GM12873 (cell line): Measurements from ENCODE around the gene SETBP1.

Experiments
- CTCF ChIP-seq: IDR thresholded peaks from 2 replicates; pipeline ENCODE4 v1.5.1; 2012; ENCODE audit warnings: low read depth, mild to moderate bottlenecking, moderate library complexity, low read length, control low read depth; ENCODE audit not compliant: insufficient read depth; ENCODE audit errors: missing control alignments

SETBP1 gene

GRCh38 chr18:44733069-44733753 is 52.5 kb downstream of the SETBP1 start:
- no peak for TF ChIP-seq CTCF

- no peak for TF ChIP-seq CTCF
These were observed 53.2 kb downstream of the SETBP1 start for GRCh38 chr18:44733754-44734465.

- no peak for TF ChIP-seq CTCF
These were observed 54.4 kb downstream of the SETBP1 start for GRCh38 chr18:44735096-44735495.

DNA sequence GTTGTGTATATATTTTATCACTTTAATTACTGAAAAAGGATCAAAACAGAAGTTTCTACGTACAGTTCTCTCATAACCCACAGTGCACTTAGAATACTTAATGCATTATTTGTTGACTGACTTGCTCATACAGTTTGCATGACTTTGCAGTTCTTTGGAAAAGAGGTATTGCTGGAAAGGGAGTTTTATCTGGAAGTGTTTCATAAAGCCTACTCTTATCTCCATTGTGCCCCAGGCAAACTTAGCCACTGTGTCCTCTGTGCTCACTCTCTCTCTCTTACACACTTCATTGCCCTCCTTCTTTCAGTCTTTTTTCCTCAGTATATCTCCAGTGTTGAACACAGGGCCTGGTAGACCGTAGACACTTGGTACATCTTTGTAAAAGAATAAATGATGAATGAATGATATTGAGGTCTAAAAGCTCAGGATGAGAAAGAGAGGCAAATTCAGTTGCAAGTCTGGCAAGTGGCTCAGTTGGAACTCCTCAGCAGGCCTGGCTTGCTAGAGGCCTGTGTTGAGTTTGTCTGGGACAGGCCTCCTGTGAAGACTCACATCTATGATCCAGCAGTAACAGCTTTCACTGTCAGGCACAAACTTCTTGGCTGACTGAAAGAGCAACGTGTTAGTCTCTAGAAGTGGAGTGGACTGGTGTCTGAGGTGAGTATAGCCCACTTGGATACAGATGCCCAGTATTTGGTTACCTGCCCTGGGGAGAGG is 56.1 kb downstream of the SETBP1 start:
- no peak for TF ChIP-seq CTCF

DNA sequence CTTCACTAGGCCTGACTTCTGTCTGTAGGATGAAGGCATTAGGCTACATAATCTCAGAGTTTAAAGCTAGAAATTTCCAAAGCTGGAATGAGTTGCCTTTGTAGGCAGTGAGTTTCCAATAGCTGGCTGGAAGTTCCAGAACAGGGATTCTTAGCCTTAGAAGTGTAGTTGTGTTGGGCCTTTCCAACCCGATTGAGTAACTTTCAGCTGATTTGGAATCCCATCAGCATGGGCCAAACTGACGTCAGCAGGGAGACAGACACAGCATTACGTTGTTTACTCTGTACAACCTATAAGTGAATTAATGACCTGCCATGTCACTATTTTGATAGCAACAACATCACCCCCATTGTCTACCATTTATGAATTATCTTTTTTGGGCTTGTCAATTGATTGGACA is 56.9 kb downstream of the SETBP1 start:
- no peak for TF ChIP-seq CTCF

DNA sequence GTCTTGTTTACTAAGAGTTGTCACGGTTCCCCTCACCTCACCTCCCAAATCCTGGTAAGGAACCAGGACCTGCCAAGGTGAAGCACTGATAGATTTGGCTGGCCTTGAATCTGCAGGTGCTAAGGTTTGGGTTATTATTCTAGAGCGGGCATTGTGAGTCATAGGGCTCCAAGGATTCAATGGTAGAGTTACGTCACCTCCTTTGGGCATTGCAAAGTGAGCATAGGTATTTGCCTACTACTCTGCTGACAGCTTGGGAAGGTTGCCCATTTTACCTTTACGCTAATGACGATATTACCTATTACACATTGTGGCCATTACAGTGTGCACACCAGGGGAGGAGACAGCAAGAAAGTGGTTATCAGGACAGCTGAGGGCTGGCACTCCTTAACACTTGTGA is 59.3 kb downstream of the SETBP1 start:
- no peak for TF ChIP-seq CTCF

GRCh38 chr18:44741085-44741484 is 60.4 kb downstream of the SETBP1 start:
- TF ChIP-seq CTCF: no peak
